IMR-90 (cell line): ENCODE measurements around the gene CENPV. TPM values are rescaled to one million over a fixed set of nuclear protein-coding genes. Genes with fewer than 3 reads are reported as not detected.

ENCODE experiments used
- ATAC-seq: fragments of 200-7000 bp; cut with Tn5 transposase; 2 replicates; pipeline ENCODE4 v1.9.1; 2020; ENCODE audit warnings: low read depth, mild to moderate bottlenecking, moderate library complexity
- BruUV-seq: library from RNA; stranded (reverse); fragments of 400-500 nt; replicated peaks from 2 replicates; lab custom pipeline; 2021; lab: Mats Ljungman, UMichigan
- CTCF ChIA-PET: fragments of 300-600 bp; formaldehyde crosslinking; extraction: SDS; loops from one replicate; lab custom pipeline; 2021; ENCODE audit warnings: antibody characterized with exemption; lab: Yijun Ruan, JAX
- POLR2A ChIA-PET: fragments of 300-600 bp; sonication (Branson Sonifier 250); formaldehyde crosslinking; loops from one replicate; lab custom pipeline; 2022; ENCODE audit warnings: antibody characterized with exemption; ENCODE audit not compliant: unreplicated experiment; lab: Charles Lee
- DNase-seq: peaks from one replicate; pipeline ENCODE4 v3.0.0; 2013
- H2AFZ ChIP-seq: replicated peaks from 2 replicates; pipeline ENCODE3; 2013; ENCODE audit warnings: low read length, mild to moderate bottlenecking; ENCODE audit not compliant: poor library complexity
- H2AK5ac ChIP-seq: 2 replicates; pipeline ENCODE4 v1.6.1; 2013; ENCODE audit warnings: low read depth, low read length, inconsistent platforms
- H2AK9ac ChIP-seq: replicated peaks from 2 replicates; pipeline ENCODE3; 2013; ENCODE audit warnings: mild to moderate bottlenecking, low read depth, low read length, moderate library complexity; ENCODE audit not compliant: poor library complexity
- H2BK120ac ChIP-seq: 2 replicates; pipeline ENCODE4 v1.6.1; 2013; ENCODE audit warnings: low read depth, low read length, inconsistent platforms
- H2BK15ac ChIP-seq: 3 replicates; pipeline ENCODE4 v1.6.1; 2013; ENCODE audit warnings: low read depth, low read length, inconsistent platforms
- H2BK20ac ChIP-seq: 2 replicates; pipeline ENCODE4 v1.6.1; 2013; ENCODE audit warnings: low read depth, mild to moderate bottlenecking, inconsistent platforms, low read length, moderate library complexity
- H2BK5ac ChIP-seq: 2 replicates; pipeline ENCODE4 v1.6.1; 2013; ENCODE audit warnings: mild to moderate bottlenecking, low read depth, low read length, inconsistent platforms; ENCODE audit not compliant: poor library complexity, severe bottlenecking
- H3K14ac ChIP-seq: replicated peaks from 2 replicates; pipeline ENCODE4 v1.6.1; 2013; ENCODE audit warnings: low read depth, low read length, inconsistent platforms
- H3K18ac ChIP-seq: 2 replicates; pipeline ENCODE4 v1.6.1; 2013; ENCODE audit warnings: low read depth, low read length, control low read depth
- H3K23ac ChIP-seq: 2 replicates; pipeline ENCODE4 v1.6.1; 2013; ENCODE audit warnings: low read depth, low read length, inconsistent platforms
- H3K27ac ChIP-seq: 2 replicates; pipeline ENCODE4 v1.5.1; 2013; ENCODE audit warnings: mild to moderate bottlenecking, control low read depth, low read length; ENCODE audit not compliant: insufficient read depth
- H3K27me3 ChIP-seq: 2 replicates; pipeline ENCODE4 v1.6.1; 2013; ENCODE audit warnings: low read length; ENCODE audit not compliant: control insufficient read depth, insufficient read depth
- H3K36me3 ChIP-seq: 2 replicates; pipeline ENCODE4 v1.6.1; 2013; ENCODE audit warnings: low read length, mixed read lengths; ENCODE audit not compliant: control insufficient read depth, insufficient read depth
- H3K4ac ChIP-seq: 2 replicates; pipeline ENCODE4 v1.6.1; 2013; ENCODE audit warnings: low read depth, low read length, inconsistent platforms
- H3K4me1 ChIP-seq: 2 replicates; pipeline ENCODE4 v1.6.1; 2013; ENCODE audit warnings: low read length, mixed read lengths; ENCODE audit not compliant: control insufficient read depth, insufficient read depth
- H3K4me2 ChIP-seq: 2 replicates; pipeline ENCODE4 v1.6.1; 2013; ENCODE audit warnings: low read depth, mild to moderate bottlenecking, control low read depth, low read length, moderate library complexity
- H3K4me3 ChIP-seq: 2 replicates; pipeline ENCODE4 v1.5.1; 2013; ENCODE audit warnings: low read depth, mild to moderate bottlenecking, control low read depth, low read length, moderate library complexity; ENCODE audit not compliant: insufficient read depth
- H3K56ac ChIP-seq: 2 replicates; pipeline ENCODE4 v1.6.1; 2013; ENCODE audit warnings: low read length, inconsistent platforms; ENCODE audit not compliant: insufficient read depth; ENCODE audit errors: extremely low read depth
- H3K79me1 ChIP-seq, 2 experiments: 2 replicates each; pipeline ENCODE4 v1.6.1; 2013; ENCODE audit warnings: low read length in 2 of 2, inconsistent platforms in 1 of 2, low read depth in 1 of 2
- H3K9ac ChIP-seq: 2 replicates; pipeline ENCODE4 v1.6.1; 2013; ENCODE audit warnings: low read depth, low read length, control low read depth
- H3K9me1 ChIP-seq: 2 replicates; pipeline ENCODE4 v1.6.1; 2013; ENCODE audit warnings: low read length, inconsistent platforms; ENCODE audit not compliant: insufficient read depth
- H3K9me3 ChIP-seq: 2 replicates; pipeline ENCODE4 v1.6.1; 2013; ENCODE audit warnings: low read length; ENCODE audit not compliant: control insufficient read depth, insufficient read depth
- H4K20me1 ChIP-seq: 2 replicates; pipeline ENCODE4 v1.6.1; 2013; ENCODE audit warnings: low read length, inconsistent platforms; ENCODE audit not compliant: insufficient read depth
- H4K5ac ChIP-seq: 2 replicates; pipeline ENCODE4 v1.6.1; 2013; ENCODE audit warnings: mild to moderate bottlenecking, low read depth, low read length, control low read depth
- H4K8ac ChIP-seq, 2 experiments: 2 replicates each; pipeline ENCODE4 v1.6.1; 2013; ENCODE audit warnings: low read depth in 2 of 2, low read length in 2 of 2, control low read depth in 1 of 2, inconsistent platforms in 1 of 2
- H4K91ac ChIP-seq: 2 replicates; pipeline ENCODE4 v1.6.1; 2013; ENCODE audit warnings: low read depth, low read length, inconsistent platforms; ENCODE audit not compliant: insufficient read depth
- MAZ ChIP-seq: IDR thresholded peaks from 2 replicates; pipeline ENCODE4 v1.6.1; 2012; ENCODE audit warnings: low read depth, mild to moderate bottlenecking, low read length, improper control_type of control experiment, moderate library complexity, borderline replicate concordance
- SMC3 ChIP-seq: fragments of 150-350 bp; IDR thresholded peaks from 2 replicates; pipeline ENCODE4 v1.6.1; 2016; ENCODE audit warnings: low read depth, mild to moderate bottlenecking, antibody characterized with exemption, low read length, moderate library complexity
- USF2 ChIP-seq: fragments of 150-350 bp; IDR thresholded peaks from 2 replicates; pipeline ENCODE4 v1.6.1; 2017; ENCODE audit warnings: mild to moderate bottlenecking, antibody characterized with exemption, low read length, low read depth
- WGBS, 2 experiments: methylation state at CpG; one replicate each; pipeline versions ENCODE4 v1.1.5 to v1.1.7; 2013; ENCODE audit warnings: missing lambda C conversion rate in 2 of 2; ENCODE audit not compliant: insufficient read length in 1 of 2; ENCODE audit errors: extremely low coverage in 2 of 2; 5-methylcytosine and 5-hydroxymethylcytosine counted together
- dilution Hi-C: fragments of 300-500 bp; cut with HindIII; formaldehyde crosslinking; loops from one replicate; pipeline ENCODE4 v1.14.3; 2018; ENCODE audit warnings: low sequenced_read_pairs; ENCODE audit not compliant: unreplicated experiment
- in situ Hi-C: fragments of 300-500 bp; cut with MboI; formaldehyde crosslinking; loops from 3 replicates; pipeline ENCODE4 v1.14.3; 2019; ENCODE audit warnings: low sequenced_read_pairs, inconsistent platforms, mixed read lengths
- intact Hi-C: fragments of 100-400 bp; cut with micrococcal nuclease; formaldehyde crosslinking; loops from 2 replicates; pipeline ENCODE4 v1.10.0; 2022
- polyA plus RNA-seq, 3 experiments: library from polyadenylated mRNA; depleted of rRNA; stranded (reverse); fragments of >200 nt; gene quantifications; 2 replicates each; pipeline ENCODE4 v1.2.3, GENCODE V29; 2012; ENCODE audit warnings: low replicate concordance in 1 of 3
- total RNA-seq: library from RNA; depleted of rRNA; stranded (reverse); fragments of >200 nt; gene quantifications from 2 replicates; pipeline ENCODE4 v1.2.3, GENCODE V29; 2012

The CENPV gene
- total and polyA plus RNA-seq, 2 of the 4 experiments (the other 2 are of a cell fraction): 35.3 to 49.8 TPM

- Histone ChIP-seq H3K4me1 (no peaks in the 10 kb centered on the region; the same call in 1 of the 2 replicates), H4K20me1 (no peaks in the 10 kb centered on the region), H2BK15ac (no peak overlapping the region), H3K79me1 (peaks cover 0 to 3% of the 10 kb centered on the region in 2 experiments; a peak in 2 of 4 replicates), H4K5ac (no peak overlapping the region), H3K27me3 (no peaks in the 10 kb centered on the region), H2AFZ (no peak overlapping the region), H3K4me3 (no peak overlapping the region), H3K4me2 (no peak overlapping the region), H4K8ac (no peak overlapping the region), H3K23ac (no peak overlapping the region), H2BK20ac (no peak overlapping the region), H2BK5ac (no peak overlapping the region), H3K4ac (no peak overlapping the region), H3K9me3 (no peaks in the 10 kb centered on the region), H3K9ac (no peak overlapping the region), H2AK5ac (no peak overlapping the region), H3K14ac (no peak overlapping the region), H2BK120ac (no peak overlapping the region), H2AK9ac (no peak overlapping the region), H4K91ac (no peak overlapping the region), H3K56ac (no peak overlapping the region), H3K9me1 (peaks cover 9% of the 10 kb centered on the region; the same call in 1 of the 2 replicates), H3K36me3 (peaks cover 22% of the 10 kb centered on the region), H3K18ac (no peak overlapping the region), H3K27ac (no peak overlapping the region)
- in situ Hi-C loops: no loop called here
- intact Hi-C loops: no loop called here
- ChIA-PET POLR2A (no interaction called here), CTCF (no interaction called here)
- WGBS, 2 experiments: 100% methylated on average over 1 of the region's 5 CpGs; no CpG with 5 or more reads in 1 of the 2 experiments
- TF ChIP-seq SMC3 (no peak), MAZ (no peak), USF2 (no peak)
- ATAC-seq: no peak
- BruUV-seq: no TSS peak
- dilution Hi-C loops: no loop called here
- no peak for DNase-seq
Observed at GRCh38 chr17:16345565-16345964, 7.7 kb downstream of the CENPV start.
